Suprapubic skin (tissue), 4 donors: ENCODE data around the gene MACC1. TPM values are rescaled to one million over a fixed set of nuclear protein-coding genes. Genes with fewer than 3 reads are reported as not detected.
"Not testable (repeated sequence)": the region's sequence is repeated elsewhere in the genome, so short reads cannot be mapped to it uniquely, and the experiment has no call there.

Experiments used
- DNase-seq, 2 donors: peaks; one replicate each; pipeline ENCODE4 v3.0.0-alpha.2; 2019; ENCODE audit warnings: low spot score in 2 of 2
- H3K27ac ChIP-seq: fragments of 200-600 bp; sonication (generic); one replicate; pipeline ENCODE4 v1.5.1; 2019
- H3K27me3 ChIP-seq: fragments of 200-600 bp; sonication (generic); one replicate; pipeline ENCODE4 v1.5.1; 2019
- H3K36me3 ChIP-seq: fragments of 200-600 bp; sonication (generic); one replicate; pipeline ENCODE4 v1.5.1; 2019
- H3K4me1 ChIP-seq: fragments of 200-600 bp; sonication (generic); one replicate; pipeline ENCODE4 v1.5.1; 2019
- H3K4me3 ChIP-seq: fragments of 200-600 bp; sonication (generic); one replicate; pipeline ENCODE4 v1.5.1; 2019; ENCODE audit warnings: mild to moderate bottlenecking
- H3K9me3 ChIP-seq: fragments of 200-600 bp; sonication (generic); one replicate; pipeline ENCODE4 v1.5.1; 2019
- CTCF ChIP-seq, 2 donors: fragments of 200-600 bp in 1 of 2; fragments of 450-650 bp in 1 of 2; sonication (generic) in 1 of 2; IDR thresholded peaks; one replicate each; pipeline ENCODE4 v1.5.1; 2016 to 2019; ENCODE audit warnings: antibody characterized with exemption in 2 of 2, mild to moderate bottlenecking in 1 of 2, moderate library complexity in 1 of 2
- EP300 ChIP-seq: sonication (generic); formaldehyde crosslinking; IDR thresholded peaks from one replicate; pipeline ENCODE4 v1.6.1; 2017; ENCODE audit warnings: antibody characterized with exemption
- POLR2A ChIP-seq, 2 donors: fragments of 450-650 bp; IDR thresholded peaks; one replicate each; pipeline ENCODE4 v1.6.1; 2017; ENCODE audit warnings: antibody characterized with exemption in 2 of 2, mild to moderate bottlenecking in 2 of 2, moderate library complexity in 2 of 2
- POLR2AphosphoS5 ChIP-seq, 3 donors: sonication (generic); formaldehyde crosslinking; IDR thresholded peaks; one replicate each; pipeline ENCODE4 v1.6.1; 2017; ENCODE audit warnings: antibody characterized with exemption in 3 of 3
- whole genome bisulfite sequencing: methylation state at CpG from one replicate; pipeline ENCODE4 v1.1.5; 2018; 5-methylcytosine and 5-hydroxymethylcytosine counted together
- total RNA-seq, 4 donors: library from RNA; depleted of rRNA; stranded (reverse); fragments of >200 nt; gene quantifications; one replicate each; pipeline ENCODE4 v1.1.0, GENCODE V29; 2016

The MACC1 gene
- total RNA-seq, 4 donors from 2014 or later = 8.6 to 13.0 (median 11.5) TPM

GRCh38 chr7:20189852-20190251, 27.3 kb downstream of the MACC1 start:
- Histone ChIP-seq H3K4me1 (no peaks in the 10 kb centered on the region), H3K4me3 (no peak overlapping the region), H3K36me3 (no peaks in the 10 kb centered on the region), H3K27me3 (no peaks in the 10 kb centered on the region), H3K9me3 (peaks cover 10% of the 10 kb centered on the region), H3K27ac (no peak overlapping the region)
- no peak for DNase-seq
- TF ChIP-seq EP300 (no peak), POLR2AphosphoS5 (IDR thresholded peaks at IDR 0.05) (no peak)

- H3K27me3 ChIP-seq = no peaks in the 10 kb centered on the region
- H3K9me3 ChIP-seq = peaks cover 10% of the 10 kb centered on the region
- 93% methylated on average over 1 of the region's 1 CpG for WGBS
- TF ChIP-seq POLR2A (IDR thresholded peaks at IDR 0.05) (no peak), CTCF (IDR thresholded peaks at IDR 0.05) (no peak), EP300 (no peak), POLR2AphosphoS5 (IDR thresholded peaks at IDR 0.05) (no peak)
- H3K4me1 ChIP-seq = no peaks in the 10 kb centered on the region
- no peak for DNase-seq
- no peaks in the 10 kb centered on the region for H3K36me3 ChIP-seq
- no peak overlapping the region for H3K4me3 ChIP-seq
- H3K27ac ChIP-seq = no peak overlapping the region
These were observed 28.6 kb downstream of the MACC1 start for GRCh38 chr7:20188567-20188966.

- WGBS = 73% methylated on average over 4 of the region's 4 CpGs
- H3K9me3 ChIP-seq, DNase-seq, H3K4me3 ChIP-seq, H3K36me3 ChIP-seq, H3K4me1 ChIP-seq, H3K27ac ChIP-seq, H3K27me3 ChIP-seq: not testable (repeated sequence)
These were observed 29.3 kb downstream of the MACC1 start for GRCh38 chr7:20187850-20188249.

- peaks cover 10% of the 10 kb centered on the region for H3K9me3 ChIP-seq
- H3K4me1 ChIP-seq = no peaks in the 10 kb centered on the region
- 93% methylated on average over 5 of the region's 5 CpGs for WGBS
- no peak for DNase-seq
- no peak overlapping the region for H3K4me3 ChIP-seq
- H3K27me3 ChIP-seq = no peaks in the 10 kb centered on the region
- TF ChIP-seq CTCF (IDR thresholded peaks at IDR 0.05) (no peak), POLR2A (IDR thresholded peaks at IDR 0.05) (no peak), EP300 (no peak), POLR2AphosphoS5 (IDR thresholded peaks at IDR 0.05) (no peak)
- H3K36me3 ChIP-seq = no peaks in the 10 kb centered on the region
- no peak overlapping the region for H3K27ac ChIP-seq
These were observed 31.2 kb downstream of the MACC1 start for GRCh38 chr7:20185988-20186387.

GRCh38 chr7:20183086-20183485, 34.1 kb downstream of the MACC1 start:
- Histone ChIP-seq H3K36me3 (no peaks in the 10 kb centered on the region), H3K4me3 (no peak overlapping the region), H3K27ac (no peak overlapping the region), H3K4me1 (no peaks in the 10 kb centered on the region), H3K27me3 (no peaks in the 10 kb centered on the region), H3K9me3 (no peaks in the 10 kb centered on the region)
- WGBS = 79% methylated on average over 4 of the region's 4 CpGs
- no peak for DNase-seq
- TF ChIP-seq EP300 (no peak), POLR2A (IDR thresholded peaks at IDR 0.05) (no peak), CTCF (IDR thresholded peaks at IDR 0.05) (no peak), POLR2AphosphoS5 (IDR thresholded peaks at IDR 0.05) (no peak)

- no peak for DNase-seq
- Histone ChIP-seq H3K27me3 (no peaks in the 10 kb centered on the region), H3K36me3 (no peaks in the 10 kb centered on the region), H3K9me3 (no peaks in the 10 kb centered on the region), H3K27ac (no peak overlapping the region), H3K4me1 (no peaks in the 10 kb centered on the region), H3K4me3 (no peak overlapping the region)
- no peak for TF ChIP-seq EP300
- 68% methylated on average over 6 of the region's 6 CpGs for WGBS
These were observed 40.5 kb downstream of the MACC1 start for GRCh38 chr7:20176578-20177242.

- no peak for TF ChIP-seq CTCF (IDR thresholded peaks at IDR 0.05)
- H3K9me3 ChIP-seq = no peaks in the 10 kb centered on the region
- no peak overlapping the region for H3K4me3 ChIP-seq
- 66% methylated on average over 2 of the region's 2 CpGs for WGBS
- H3K27ac ChIP-seq = no peak overlapping the region
- H3K4me1 ChIP-seq = no peaks in the 10 kb centered on the region
- no peaks in the 10 kb centered on the region for H3K27me3 ChIP-seq
- DNase-seq = no peak
- H3K36me3 ChIP-seq = no peaks in the 10 kb centered on the region
These were observed 43.4 kb downstream of the MACC1 start for GRCh38 chr7:20173828-20174227.
